ENCODE measurements around the gene AGRN.
A peak's percentile ranks its signal among the peaks of the same experiment; 100 is the strongest.
"Not testable (repeated sequence)": the region's sequence is repeated elsewhere in the genome, so short reads cannot be mapped to it uniquely, and the experiment has no call there.

AGRN gene

GRCh38 chr1:1054971-1055370 is 35.1 kb downstream of the AGRN start:
- Histone ChIP-seq H3K9me3 (ENCODE audit: low read length) (no peaks in the 10 kb centered on the region), H3K27ac (ENCODE audit: low read depth, low read length) (no peak overlapping the region), H3K36me3 (ENCODE audit: insufficient read depth, low read length) (no peaks in the 10 kb centered on the region), H3K9ac (ENCODE audit: low read length) (no peak overlapping the region), H3K27me3 (ENCODE audit: control insufficient read depth in 1 of 2, insufficient read depth in 2 of 2, low read length in 2 of 2) (peaks cover 18 to 30% of the 10 kb centered on the region in 2 donors), H3K4me1 (ENCODE audit: insufficient read depth, low read length) (peaks cover 6% of the 10 kb centered on the region), H3K4me3 (ENCODE audit: low read depth in 1 of 2, low read length in 2 of 2) (no peak overlapping the region)

DNA sequence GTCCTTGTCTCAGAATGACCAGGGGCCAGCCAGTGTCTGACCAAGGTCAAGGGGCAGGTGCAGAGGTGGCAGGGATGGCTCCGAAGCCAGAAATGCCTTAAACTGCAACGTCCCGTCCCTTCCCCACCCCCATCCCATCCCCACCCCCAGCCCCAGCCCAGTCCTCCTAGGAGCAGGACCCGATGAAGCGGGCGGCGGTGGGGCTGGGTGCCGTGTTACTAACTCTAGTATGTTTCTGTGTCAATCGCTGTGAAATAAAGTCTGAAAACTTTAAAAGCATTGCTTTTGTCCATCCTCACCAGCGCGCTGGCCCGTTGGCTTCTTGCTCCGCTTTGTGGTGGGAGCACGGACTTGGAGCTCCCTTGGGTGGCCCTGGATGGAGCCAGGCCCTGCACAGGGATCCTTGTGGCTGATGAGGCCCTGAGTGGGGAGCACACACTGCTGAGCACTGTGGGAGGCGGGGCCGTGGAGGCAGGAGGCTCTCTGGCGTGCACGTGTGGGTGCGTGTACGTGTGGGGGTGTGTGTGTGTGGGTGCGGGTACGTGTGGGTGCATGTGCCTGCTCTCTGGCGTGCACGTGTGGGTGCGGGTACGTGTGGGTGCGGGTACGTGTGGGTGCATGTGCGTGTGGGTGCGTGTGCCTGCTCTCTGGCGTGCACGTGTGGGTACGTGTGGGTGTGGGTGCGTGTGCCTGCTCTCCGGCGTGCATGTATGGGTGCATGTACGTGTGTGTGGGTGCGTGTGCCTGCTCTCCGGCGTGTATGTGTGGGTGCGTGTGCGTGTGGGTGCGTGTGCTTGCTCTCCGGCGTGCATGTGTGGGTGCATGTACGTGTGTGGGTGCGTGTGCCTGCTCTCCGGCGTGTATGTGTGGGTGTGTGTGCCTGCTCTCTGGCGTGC is 36.2 kb downstream of the AGRN start:
- Histone ChIP-seq H3K9ac (ENCODE audit: low read length) (no peak overlapping the region), H3K4me1 (ENCODE audit: insufficient read depth, low read length) (peaks cover 6% of the 10 kb centered on the region), H3K4me3 (ENCODE audit: low read depth in 1 of 2, low read length in 2 of 2) (no peak overlapping the region), H3K36me3 (ENCODE audit: insufficient read depth, low read length) (no peaks in the 10 kb centered on the region), H3K9me3 (ENCODE audit: low read length) (no peaks in the 10 kb centered on the region), H3K27me3 (ENCODE audit: control insufficient read depth in 1 of 2, insufficient read depth in 2 of 2, low read length in 2 of 2) (peaks cover 26 to 41% of the 10 kb centered on the region in 2 donors), H3K27ac (ENCODE audit: low read depth, low read length) (no peak overlapping the region)

DNA sequence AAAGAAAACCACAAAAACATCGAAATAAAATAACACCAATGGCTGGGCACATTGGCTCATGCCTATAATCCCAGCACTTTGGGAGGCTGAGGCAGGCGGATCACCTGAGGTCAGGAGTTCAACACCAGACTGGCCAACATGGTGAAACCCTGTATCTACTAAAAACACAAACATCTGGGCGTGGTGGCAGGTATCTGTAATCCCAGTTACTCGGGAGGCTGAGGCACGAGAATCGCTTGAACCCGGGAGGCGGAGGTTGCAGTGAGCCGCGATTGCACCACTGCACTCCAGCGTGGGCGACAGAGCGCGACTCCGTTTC is 37.8 kb downstream of the AGRN start:
- not testable (repeated sequence) for H3K4me1 ChIP-seq (ENCODE audit: insufficient read depth, low read length); H3K36me3 ChIP-seq (ENCODE audit: insufficient read depth, low read length); H3K9me3 ChIP-seq (ENCODE audit: low read length); H3K27ac ChIP-seq (ENCODE audit: low read depth, low read length); H3K9ac ChIP-seq (ENCODE audit: low read length); H3K4me3 ChIP-seq (ENCODE audit: low read depth in 1 of 2, low read length in 2 of 2)
- peaks cover 35 to 55% of the 10 kb centered on the region in 2 donors for H3K27me3 ChIP-seq (ENCODE audit: control insufficient read depth in 1 of 2, insufficient read depth in 2 of 2, low read length in 2 of 2)

- peaks cover 6% of the 10 kb centered on the region for H3K4me1 ChIP-seq (ENCODE audit: insufficient read depth, low read length)
- H3K4me3 ChIP-seq (ENCODE audit: low read depth in 1 of 2, low read length in 2 of 2): no peak overlapping the region
- H3K9me3 ChIP-seq (ENCODE audit: low read length): no peaks in the 10 kb centered on the region
- H3K36me3 ChIP-seq (ENCODE audit: insufficient read depth, low read length): no peaks in the 10 kb centered on the region
- H3K27me3 ChIP-seq (ENCODE audit: control insufficient read depth in 1 of 2, insufficient read depth in 2 of 2, low read length in 2 of 2): peaks cover 41 to 59% of the 10 kb centered on the region in 2 donors
- no peak overlapping the region for H3K9ac ChIP-seq (ENCODE audit: low read length)
- no peak overlapping the region for H3K27ac ChIP-seq (ENCODE audit: low read depth, low read length)
Observed at GRCh38 chr1:1058088-1058905, 38.4 kb downstream of the AGRN start.

- Histone ChIP-seq H3K9ac (ENCODE audit: low read length) (no peak overlapping the region), H3K4me3 (ENCODE audit: low read depth in 1 of 2, low read length in 2 of 2) (peak overlapping the region in 1 of 2 donors; percentile 2), H3K27ac (ENCODE audit: low read depth, low read length) (no peak overlapping the region), H3K27me3 (ENCODE audit: control insufficient read depth in 1 of 2, insufficient read depth in 2 of 2, low read length in 2 of 2) (peaks cover 45 to 66% of the 10 kb centered on the region in 2 donors), H3K9me3 (ENCODE audit: low read length) (no peaks in the 10 kb centered on the region), H3K4me1 (ENCODE audit: insufficient read depth, low read length) (peaks cover 6% of the 10 kb centered on the region), H3K36me3 (ENCODE audit: insufficient read depth, low read length) (no peaks in the 10 kb centered on the region)
Observed at GRCh38 chr1:1058921-1059493, 39.1 kb downstream of the AGRN start.

DNA sequence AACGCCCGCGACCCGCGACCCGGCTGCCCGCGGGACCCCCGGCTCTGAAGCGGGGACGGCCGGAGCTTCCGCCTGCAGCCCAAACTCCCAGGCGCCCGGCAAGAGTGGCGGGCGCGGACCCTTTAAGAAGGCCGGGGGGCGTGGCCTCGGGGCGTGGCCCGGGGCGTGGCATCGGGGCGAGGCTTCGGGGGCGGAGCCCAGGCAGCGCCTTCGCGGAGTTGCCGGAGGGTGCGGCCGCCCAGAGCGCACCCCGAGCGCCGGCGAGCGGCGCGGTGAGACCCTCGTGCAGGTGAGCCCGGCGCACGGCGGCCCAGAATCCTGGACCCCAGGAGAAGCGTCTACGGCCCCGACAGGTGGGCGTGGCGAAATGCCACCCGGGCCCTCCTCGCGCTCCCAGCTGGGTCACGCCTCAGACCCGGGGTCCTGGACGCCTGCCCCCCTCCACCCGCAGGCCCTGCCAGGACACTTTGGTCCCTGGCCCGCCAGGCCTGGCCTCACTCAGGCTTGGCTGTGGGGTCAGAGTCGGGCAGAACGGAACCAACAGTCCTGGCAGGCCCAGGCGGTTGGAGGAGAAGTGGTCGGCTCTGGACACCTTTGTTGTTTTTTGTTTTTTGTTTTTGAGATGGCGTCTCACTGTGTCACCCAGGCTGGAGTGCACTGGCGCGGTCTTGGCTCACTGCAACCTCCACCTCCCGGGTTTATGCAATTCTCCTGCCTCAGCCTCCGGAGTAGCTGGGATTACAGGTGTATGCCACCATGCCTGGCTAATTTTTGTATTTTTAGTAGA is 39.8 kb downstream of the AGRN start:
- H3K4me1 ChIP-seq (ENCODE audit: insufficient read depth, low read length): peaks cover 6% of the 10 kb centered on the region
- H3K9ac ChIP-seq (ENCODE audit: low read length): no peak overlapping the region
- peaks cover 45 to 72% of the 10 kb centered on the region in 2 donors for H3K27me3 ChIP-seq (ENCODE audit: control insufficient read depth in 1 of 2, insufficient read depth in 2 of 2, low read length in 2 of 2)
- no peaks in the 10 kb centered on the region for H3K36me3 ChIP-seq (ENCODE audit: insufficient read depth, low read length)
- no peaks in the 10 kb centered on the region for H3K9me3 ChIP-seq (ENCODE audit: low read length)
- H3K27ac ChIP-seq (ENCODE audit: low read depth, low read length): no peak overlapping the region
- peak overlapping the region; percentile 2 to 35 for H3K4me3 ChIP-seq (ENCODE audit: low read depth in 1 of 2, low read length in 2 of 2)

DNA sequence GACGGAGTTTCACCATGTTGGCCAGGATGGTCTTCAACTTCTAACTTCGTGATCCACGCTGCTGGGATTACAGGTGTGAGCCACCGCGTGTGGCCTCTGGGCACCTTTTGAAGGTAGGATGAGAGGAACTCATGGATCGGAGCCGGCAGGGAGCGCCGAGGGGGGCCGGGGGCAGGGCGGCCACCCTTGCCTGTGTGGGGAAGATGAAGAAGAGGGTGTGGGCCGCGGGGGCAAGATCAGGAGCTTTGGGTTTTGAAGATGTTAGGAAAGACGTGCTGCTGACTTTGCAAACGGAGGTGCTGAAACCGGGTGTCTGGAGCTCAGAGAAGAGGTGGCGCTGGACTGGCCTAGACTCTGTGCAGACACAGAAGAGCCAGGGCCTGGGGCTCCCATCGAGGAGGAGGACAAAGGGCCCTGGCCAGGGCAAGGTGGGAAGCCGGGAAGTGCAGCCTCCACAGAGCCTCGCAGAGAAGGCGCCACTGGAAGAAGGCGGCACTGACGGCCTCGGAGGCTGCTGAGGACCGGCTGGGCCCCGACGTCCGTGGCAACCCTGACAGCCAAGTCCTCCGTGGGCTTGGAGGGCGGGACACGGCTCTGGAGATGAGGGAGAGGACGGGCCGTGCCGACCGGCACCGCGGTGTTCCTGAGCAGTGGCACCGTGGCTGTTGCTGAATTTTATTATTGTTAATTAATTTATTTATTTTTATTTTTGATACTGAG is 40.5 kb downstream of the AGRN start:
- no peaks in the 10 kb centered on the region for H3K9me3 ChIP-seq (ENCODE audit: low read length)
- H3K27ac ChIP-seq (ENCODE audit: low read depth, low read length): no peak overlapping the region
- no peak overlapping the region for H3K4me3 ChIP-seq (ENCODE audit: low read depth in 1 of 2, low read length in 2 of 2)
- H3K27me3 ChIP-seq (ENCODE audit: control insufficient read depth in 1 of 2, insufficient read depth in 2 of 2, low read length in 2 of 2): peaks cover 45 to 72% of the 10 kb centered on the region in 2 donors
- H3K36me3 ChIP-seq (ENCODE audit: insufficient read depth, low read length): no peaks in the 10 kb centered on the region
- no peak overlapping the region for H3K9ac ChIP-seq (ENCODE audit: low read length)
- H3K4me1 ChIP-seq (ENCODE audit: insufficient read depth, low read length): peaks cover 6% of the 10 kb centered on the region

DNA sequence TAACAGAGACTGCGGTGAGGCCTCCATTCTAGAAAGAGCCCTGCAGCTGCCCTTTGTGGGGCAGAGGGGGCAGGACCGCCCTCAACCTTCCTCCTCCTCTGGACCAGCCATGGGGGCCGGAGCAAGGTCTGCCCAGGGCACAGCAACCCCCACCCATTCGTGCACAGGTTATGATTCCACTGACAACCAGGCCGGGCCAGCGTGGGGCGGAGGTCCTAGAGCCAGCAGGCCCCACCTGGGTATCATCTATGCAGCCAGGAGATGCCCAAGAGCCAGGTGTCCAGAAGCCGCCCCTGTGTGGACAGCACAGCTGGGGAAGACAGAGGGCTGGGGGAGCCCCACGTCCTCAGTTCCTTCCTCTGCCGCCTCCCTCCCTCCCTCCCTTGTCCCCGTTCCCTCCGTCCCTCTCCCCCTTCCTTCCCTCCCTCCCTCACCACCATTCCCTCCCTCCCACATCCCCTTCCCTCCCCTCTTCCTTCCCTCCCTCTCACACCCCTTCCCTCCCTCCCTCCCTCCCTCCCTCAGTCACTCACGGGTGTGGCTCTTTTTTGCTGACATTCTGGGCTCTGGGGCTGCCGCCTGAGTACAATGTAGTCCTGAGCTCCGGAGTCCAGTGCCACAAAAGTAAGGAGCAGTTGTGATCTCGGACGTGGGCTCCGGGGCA is 41.9 kb downstream of the AGRN start:
- no peak overlapping the region for H3K4me3 ChIP-seq (ENCODE audit: low read depth in 1 of 2, low read length in 2 of 2)
- no peaks in the 10 kb centered on the region for H3K9me3 ChIP-seq (ENCODE audit: low read length)
- peaks cover 45 to 75% of the 10 kb centered on the region in 2 donors for H3K27me3 ChIP-seq (ENCODE audit: control insufficient read depth in 1 of 2, insufficient read depth in 2 of 2, low read length in 2 of 2)
- H3K36me3 ChIP-seq (ENCODE audit: insufficient read depth, low read length): no peaks in the 10 kb centered on the region
- H3K9ac ChIP-seq (ENCODE audit: low read length): no peak overlapping the region
- no peak overlapping the region for H3K27ac ChIP-seq (ENCODE audit: low read depth, low read length)
- peaks cover 6% of the 10 kb centered on the region for H3K4me1 ChIP-seq (ENCODE audit: insufficient read depth, low read length)

GRCh38 chr1:1062348-1063163 is 42.6 kb downstream of the AGRN start:
- Histone ChIP-seq H3K9me3 (ENCODE audit: low read length) (no peaks in the 10 kb centered on the region), H3K4me1 (ENCODE audit: insufficient read depth, low read length) (peaks cover 6% of the 10 kb centered on the region), H3K27me3 (ENCODE audit: control insufficient read depth in 1 of 2, insufficient read depth in 2 of 2, low read length in 2 of 2) (peaks cover 46 to 79% of the 10 kb centered on the region in 2 donors), H3K36me3 (ENCODE audit: insufficient read depth, low read length) (no peaks in the 10 kb centered on the region), H3K9ac (ENCODE audit: low read length) (no peak overlapping the region), H3K4me3 (ENCODE audit: low read depth in 1 of 2, low read length in 2 of 2) (no peak overlapping the region), H3K27ac (ENCODE audit: low read depth, low read length) (no peak overlapping the region)

All from muscle layer of colon (tissue), 2 donors.